H1 (cell line): Measurements from ENCODE around the gene CDC42BPB.

Experiments used
- ASH2L ChIP-seq: fragments of 200-600, 300-600 bp; sonication (generic); IDR thresholded peaks from one replicate; pipeline ENCODE4 v1.7.1; 2017; ENCODE audit warnings: low read length
- CTCF ChIP-seq, 3 experiments: IDR thresholded peaks; 1 replicate in 2 of 3; 2 replicates in 1 of 3; pipeline versions ENCODE4 v1.5.1 to v1.6.1; 2011; ENCODE audit warnings: low read length in 3 of 3, mild to moderate bottlenecking in 3 of 3, inconsistent platforms in 2 of 3, low read depth in 1 of 3, moderate library complexity in 1 of 3; ENCODE audit not compliant: insufficient read depth in 1 of 3; ENCODE audit errors: control extremely low read depth in 1 of 3
- HDAC2 ChIP-seq, 2 experiments: fragments of 300-600 bp in 1 of 2; sonication (generic) in 1 of 2; IDR thresholded peaks; 2 replicates each; pipeline ENCODE4 v1.6.1; 2011 to 2012; ENCODE audit warnings: low read depth in 2 of 2, low read length in 2 of 2, mild to moderate bottlenecking in 2 of 2, moderate library complexity in 2 of 2, borderline replicate concordance in 1 of 2, inconsistent platforms in 1 of 2
- POLR2A ChIP-seq, 2 experiments: IDR thresholded peaks; 1 replicate in 1 of 2; 2 replicates in 1 of 2; pipeline ENCODE4 v1.6.1; 2011; ENCODE audit warnings: low read depth in 2 of 2, low read length in 2 of 2, mild to moderate bottlenecking in 2 of 2; ENCODE audit errors: control extremely low read depth in 1 of 2
- RNF2 ChIP-seq: fragments of 200-900, 300-1000 bp; sonication (generic); IDR thresholded peaks from 2 replicates; pipeline ENCODE4 v1.7.1; 2016; ENCODE audit warnings: borderline replicate concordance, low read depth, mild to moderate bottlenecking, antibody characterized with exemption, low read length; ENCODE audit not compliant: poor library complexity, severe bottlenecking; ENCODE audit errors: missing control alignments
- SIN3A ChIP-seq, 2 experiments: IDR thresholded peaks in 1 of 2; conservative IDR thresholded peaks in 1 of 2; 2 replicates each; pipeline ENCODE4 v1.6.1; 2011 to 2012; ENCODE audit warnings: low read length in 2 of 2, improper control_type of control experiment in 1 of 2, low read depth in 1 of 2, mild to moderate bottlenecking in 1 of 2
- USF2 ChIP-seq: IDR thresholded peaks from 2 replicates; pipeline ENCODE4 v1.6.1; 2011; ENCODE audit warnings: low read length, improper control_type of control experiment

- TF ChIP-seq USF2: no peak
- TF ChIP-seq CTCF (IDR thresholded peaks at IDR 0.05; ENCODE audit: control extremely low read depth in 1 of 3, insufficient read depth in 1 of 3, low read depth in 1 of 3, low read length in 3 of 3): no peak
- no peak for TF ChIP-seq HDAC2 (IDR thresholded peaks at IDR 0.05; ENCODE audit: borderline replicate concordance in 1 of 2, low read depth in 2 of 2, low read length in 2 of 2)
- no peak for TF ChIP-seq POLR2A (IDR thresholded peaks at IDR 0.05; ENCODE audit: control extremely low read depth in 1 of 2, low read depth in 2 of 2, low read length in 2 of 2)
- no peak for TF ChIP-seq RNF2
- no peak for TF ChIP-seq SIN3A (conservative IDR thresholded peaks at IDR 0.05 in 1 of 2, IDR thresholded peaks at IDR 0.05 in 1 of 2; ENCODE audit: low read depth in 1 of 2, low read length in 2 of 2)
- no peak for TF ChIP-seq ASH2L
Observed at GRCh38 chr14:102979406-102979805, 77.9 kb downstream of the CDC42BPB start.
